Measurements from ENCODE around the gene PC. TPM values are rescaled to one million over a fixed set of nuclear protein-coding genes. Genes with fewer than 3 reads are reported as not detected.

The PC gene
- total RNA-seq, 2 donors from 2014 or later = 47.2 to 65.2 TPM

Small RNAs within 50 kb of the gene (microRNA-seq; reads per million reads assigned to microRNA genes)
- gene MIR3163 = 0 reads per million in 2 donors

Other genes starting within 250 kb of the PC start
- 1 to 10 TPM; 3.9 to 7.3 TPM for gene SPTBN2, start 229.2 kb downstream of the PC start, total RNA-seq
- gene RCE1, start 114.9 kb downstream of the PC start, total RNA-seq = 10 to 100 TPM; 25.5 to 28.3 TPM
- 10 to 100 TPM; 32.7 to 46.3 TPM for gene LRFN4, start 101.3 kb downstream of the PC start, total RNA-seq
- 10 to 100 TPM; 24.5 to 82.9 TPM for gene C11orf86, start 16.9 kb upstream of the PC start, total RNA-seq
- gene SYT12, start 64.8 kb upstream of the PC start, total RNA-seq = under 1 TPM; 0.43 to 0.47 TPM
- 1 to 10 TPM; 9.7 to 10.0 TPM for gene RHOD, start 98.5 kb upstream of the PC start, total RNA-seq
- gene KDM2A, start 160.9 kb upstream of the PC start, total RNA-seq = 10 to 100 TPM; 62.3 to 71.9 TPM

Measured in left colon (tissue), 2 donors.